OCI-LY7 (cell line): ENCODE data around the gene COQ9. TPM values are rescaled to one million over a fixed set of nuclear protein-coding genes. Genes with fewer than 3 reads are reported as not detected.

Source experiments
- BruUV-seq: library from RNA; stranded (reverse); fragments of 400-500 nt; replicated peaks from 2 replicates; lab custom pipeline; 2021; lab: Mats Ljungman, UMichigan
- CTCF ChIA-PET: fragments of 300-600 bp; sonication (Branson Sonifier 250); formaldehyde crosslinking; loops from one replicate; lab custom pipeline; 2022; ENCODE audit warnings: antibody characterized with exemption; ENCODE audit not compliant: unreplicated experiment; lab: Charles Lee
- POLR2A ChIA-PET: fragments of 300-600 bp; sonication (Branson Sonifier 250); formaldehyde crosslinking; loops from one replicate; lab custom pipeline; 2022; ENCODE audit warnings: antibody characterized with exemption; lab: Charles Lee
- DNase-seq: peaks from one replicate; pipeline ENCODE4 v3.0.0-alpha.2; 2015; ENCODE audit warnings: low spot score
- H2AFZ ChIP-seq: fragments of 200-600 bp; sonication (generic), shearing (Covaris generic); 2 replicates; pipeline ENCODE4 v1.6.1; 2014; ENCODE audit warnings: mild to moderate bottlenecking, antibody characterized with exemption, low read length, moderate library complexity
- H3K27ac ChIP-seq: fragments of 200-600 bp; sonication (generic); 2 replicates; pipeline ENCODE4 v1.5.1; 2014; ENCODE audit warnings: mixed run types, low read depth, mild to moderate bottlenecking, moderate library complexity, low read length, inconsistent platforms; ENCODE audit not compliant: poor library complexity, severe bottlenecking
- H3K36me3 ChIP-seq: fragments of 200-600 bp; sonication (generic); 2 replicates; pipeline ENCODE4 v1.6.1; 2014; ENCODE audit warnings: mild to moderate bottlenecking, antibody characterized with exemption, low read length, moderate library complexity, mixed read lengths; ENCODE audit not compliant: insufficient read depth
- H3K4me1 ChIP-seq: fragments of 200-600 bp; sonication (generic); 2 replicates; pipeline ENCODE4 v1.5.1; 2014; ENCODE audit warnings: mild to moderate bottlenecking, low read length; ENCODE audit not compliant: insufficient read depth, poor library complexity, severe bottlenecking
- H3K4me2 ChIP-seq: fragments of 200-600 bp; sonication (generic); 2 replicates; pipeline ENCODE4 v1.6.1; 2014; ENCODE audit warnings: mild to moderate bottlenecking, low read length
- H3K4me3 ChIP-seq: fragments of 200-600 bp; sonication (generic); 2 replicates; pipeline ENCODE4 v1.5.1; 2014; ENCODE audit warnings: mild to moderate bottlenecking, low read depth, low read length; ENCODE audit not compliant: poor library complexity, severe bottlenecking
- H3K79me2 ChIP-seq: fragments of 200-600 bp; sonication (generic); 2 replicates; pipeline ENCODE4 v1.6.1; 2016; ENCODE audit warnings: low read depth, mild to moderate bottlenecking, low read length, moderate library complexity, mixed read lengths; ENCODE audit not compliant: insufficient read depth
- H3K9me2 ChIP-seq: fragments of 200-600 bp; sonication (generic); 2 replicates; pipeline ENCODE4 v1.6.1; 2016; ENCODE audit warnings: mild to moderate bottlenecking, low read length, mixed read lengths; ENCODE audit not compliant: insufficient read depth
- H3K9me3 ChIP-seq: fragments of 200-600 bp; sonication (generic); 2 replicates; pipeline ENCODE4 v1.6.1; 2014; ENCODE audit warnings: mild to moderate bottlenecking, mixed run types, low read length, mixed read lengths
- H4K20me1 ChIP-seq: fragments of 200-600 bp; sonication (generic); 2 replicates; pipeline ENCODE4 v1.6.1; 2014; ENCODE audit warnings: mild to moderate bottlenecking, antibody characterized with exemption, low read length, moderate library complexity, mixed read lengths; ENCODE audit not compliant: insufficient read depth
- CTCF ChIP-seq: fragments of 200-600 bp; sonication (generic); conservative IDR thresholded peaks from 2 replicates; pipeline ENCODE4 v1.5.1; 2014; ENCODE audit warnings: mild to moderate bottlenecking, antibody characterized with exemption, low read length, moderate library complexity, mixed read lengths
- EZH2phosphoT487 ChIP-seq: fragments of 200-600 bp; sonication (generic); IDR thresholded peaks from 2 replicates; pipeline ENCODE4 v1.6.1; 2018; ENCODE audit warnings: low read depth, borderline replicate concordance, mild to moderate bottlenecking, mixed run types, antibody characterized with exemption, low read length, moderate library complexity, mixed read lengths
- intact Hi-C: fragments of 100-400 bp; cut with micrococcal nuclease; formaldehyde crosslinking; loops from one replicate; pipeline ENCODE4 v1.10.0; 2022; ENCODE audit not compliant: unreplicated experiment
- total RNA-seq, 2 experiments: library from RNA; depleted of rRNA in 1 of 2; stranded (reverse); fragments of >200 nt in 1 of 2; shearing (Covaris generic) in 1 of 2; gene quantifications; 2 replicates each; pipeline ENCODE4 v1.2.3, GENCODE V29; 2014 to 2022

Gene COQ9
- total RNA-seq, 2 experiments from 2014 or later, result 30.5 to 45.2 TPM

GRCh38 chr16:57422026-57422944, 25.0 kb upstream of the COQ9 start:
- BruUV-seq, result no TSS peak
- no peak overlapping the region for H3K4me3 ChIP-seq
- no peak overlapping the region for H3K4me2 ChIP-seq
- H3K9me2 ChIP-seq, result no peaks in the 10 kb centered on the region
- H3K27ac ChIP-seq, result no peak overlapping the region
- no peaks in the 10 kb centered on the region for H4K20me1 ChIP-seq
- no peaks in the 10 kb centered on the region for H3K79me2 ChIP-seq
- no peak overlapping the region for H2AFZ ChIP-seq
- TF ChIP-seq EZH2phosphoT487 (no peak), CTCF (peak; percentile 70)
- ChIA-PET POLR2A (interaction anchor here (0.9 kb wide), 1 partner anchor 9 kb away, joined by 3 read pairs; no protein-coding TSS in a partner anchor), CTCF (interaction anchor here (0.5 kb wide), 2 partner anchors 135 to 241 kb away, joined by 3 read pairs; no protein-coding TSS in a partner anchor)
- peaks cover 3% of the 10 kb centered on the region for H3K36me3 ChIP-seq
- peaks cover 10% of the 10 kb centered on the region for H3K4me1 ChIP-seq
- peak; percentile 23 for DNase-seq
- intact Hi-C loops, result no loop called here
- H3K9me3 ChIP-seq, result no peaks in the 10 kb centered on the region

- no TSS peak for BruUV-seq
- no peak for DNase-seq
- H3K36me3 ChIP-seq, result peaks cover 11% of the 10 kb centered on the region
- ChIA-PET POLR2A (no interaction called here), CTCF (interaction anchor here (0.5 kb wide), 1 partner anchor 136 kb away, joined by 3 read pairs; no protein-coding TSS in a partner anchor)
- H3K9me3 ChIP-seq, result no peaks in the 10 kb centered on the region
- H3K4me3 ChIP-seq, result no peak overlapping the region
- H3K4me2 ChIP-seq, result no peak overlapping the region
- H2AFZ ChIP-seq, result no peak overlapping the region
- no peaks in the 10 kb centered on the region for H3K79me2 ChIP-seq
- TF ChIP-seq EZH2phosphoT487, result no peak
- no peak for TF ChIP-seq CTCF
- no peak overlapping the region for H3K27ac ChIP-seq
- no peaks in the 10 kb centered on the region for H3K9me2 ChIP-seq
- peaks cover 9% of the 10 kb centered on the region for H3K4me1 ChIP-seq
- intact Hi-C loops, result no loop called here
- H4K20me1 ChIP-seq, result no peaks in the 10 kb centered on the region
Observed at GRCh38 chr16:57423152-57423551, 24.1 kb upstream of the COQ9 start.
